ENCODE measurements around the gene CMIP. TPM values are rescaled to one million over a fixed set of nuclear protein-coding genes. Genes with fewer than 3 reads are reported as not detected.
A peak's percentile ranks its signal among the peaks of the same experiment; 100 is the strongest.

Gene CMIP
- total RNA-seq, 5 donors from 2014 or later (not counting 1 experiment from before 2014, with no cell fraction given): 39.8 to 55.9 (median 42.6) TPM

GRCh38 chr16:81717662-81718189 lies 273.1 kb downstream of the CMIP start:
- ATAC-seq (replicated peaks in 1 of 4) (no peak), DNase-seq (peak in 1 of 35 experiments; percentile 43)
- H3K9me3 ChIP-seq: no peaks in the 10 kb centered on the region
- H3K27me3 Mint-ChIP-seq: no peaks in the 10 kb centered on the region
- no peak overlapping the region for H3K4me3 ChIP-seq (ENCODE audit: control insufficient read depth in 1 of 2, extremely low read depth in 1 of 2, low read length in 1 of 2)
- peaks cover 3 to 54% of the 10 kb centered on the region in 2 experiments for H3K4me1 ChIP-seq (ENCODE audit: control insufficient read depth in 1 of 2, extremely low read depth in 1 of 2, insufficient read depth in 2 of 2, low read length in 2 of 2)
- WGBS (ENCODE audit: insufficient coverage): 52% methylated on average over 5 of the region's 8 CpGs
- H3K27ac Mint-ChIP-seq: peak overlapping the region; percentile 84 to 88
- peaks cover 51 to 58% (median 55%) of the 10 kb centered on the region in 3 donors for H3K4me1 Mint-ChIP-seq
- H3K27me3 ChIP-seq (replicated peaks in 1 of 2; ENCODE audit: control insufficient read depth in 2 of 2, extremely low read depth in 1 of 2, insufficient read depth in 2 of 2, low read length in 1 of 2): no peaks in the 10 kb centered on the region
- POLR2A ChIA-PET: no interaction called here
- H3K27ac ChIP-seq (ENCODE audit: low read length): peak overlapping the region; percentile 66
- no peaks in the 10 kb centered on the region for H3K36me3 ChIP-seq (ENCODE audit: control insufficient read depth in 2 of 2, extremely low read depth in 1 of 2, insufficient read depth in 1 of 2, low read length in 1 of 2)
- peaks cover 3% of the 10 kb centered on the region for H3K36me3 Mint-ChIP-seq
- H3K9me3 Mint-ChIP-seq: peaks cover 0 to 5% (median 0%) of the 10 kb centered on the region in 3 donors
- CTCF ChIA-PET: interaction anchor here (0.7 to 0.8 kb wide), 3 partner anchors 12 to 283 kb away, joined by 4 to 9 read pairs (median 7); no protein-coding TSS in a partner anchor
- peak overlapping the region; percentile 35 to 76 (median 63) for H3K4me3 Mint-ChIP-seq

- H3K27me3 ChIP-seq (replicated peaks in 1 of 2; ENCODE audit: control insufficient read depth in 2 of 2, extremely low read depth in 1 of 2, insufficient read depth in 2 of 2, low read length in 1 of 2): no peaks in the 10 kb centered on the region
- ChIA-PET CTCF (interaction anchor here (0.6 to 1.5 kb wide), 4 partner anchors 11 to 453 kb away, joined by 3 to 4 read pairs (median 3); no protein-coding TSS in a partner anchor), POLR2A (interaction anchor here in 1 of 2 donors (0.6 kb wide), 1 partner anchor 315 kb away, joined by 4 read pairs; no protein-coding TSS in a partner anchor)
- peak overlapping the region; percentile 66 for H3K27ac ChIP-seq (ENCODE audit: low read length)
- peak overlapping the region; percentile 71 to 81 (median 76) for H3K4me3 Mint-ChIP-seq
- peaks cover 0 to 5% (median 0%) of the 10 kb centered on the region in 3 donors for H3K9me3 Mint-ChIP-seq
- peaks cover 51 to 62% (median 58%) of the 10 kb centered on the region in 3 donors for H3K4me1 Mint-ChIP-seq
- H3K9me3 ChIP-seq: no peaks in the 10 kb centered on the region
- H3K4me3 ChIP-seq (ENCODE audit: control insufficient read depth in 1 of 2, extremely low read depth in 1 of 2, low read length in 1 of 2): peak overlapping the region; percentile 33 to 49
- peaks cover 3 to 57% of the 10 kb centered on the region in 2 experiments for H3K4me1 ChIP-seq (ENCODE audit: control insufficient read depth in 1 of 2, extremely low read depth in 1 of 2, insufficient read depth in 2 of 2, low read length in 2 of 2)
- H3K36me3 ChIP-seq (ENCODE audit: control insufficient read depth in 2 of 2, extremely low read depth in 1 of 2, insufficient read depth in 1 of 2, low read length in 1 of 2): no peaks in the 10 kb centered on the region
- WGBS (ENCODE audit: insufficient coverage): 71% methylated on average over 1 of the region's 5 CpGs
- ATAC-seq (replicated peaks in 1 of 4): peak; percentile 18 to 22 (median 20)
- peak overlapping the region; percentile 88 to 96 for H3K27ac Mint-ChIP-seq
- no peak for DNase-seq
- H3K36me3 Mint-ChIP-seq: peaks cover 3% of the 10 kb centered on the region
- H3K27me3 Mint-ChIP-seq: no peaks in the 10 kb centered on the region
These were observed 274.0 kb downstream of the CMIP start for GRCh38 chr16:81718637-81719036.

- no peaks in the 10 kb centered on the region for H3K36me3 ChIP-seq (ENCODE audit: control insufficient read depth in 2 of 2, extremely low read depth in 1 of 2, insufficient read depth in 1 of 2, low read length in 1 of 2)
- peak overlapping the region; percentile 88 to 96 for H3K27ac Mint-ChIP-seq
- H3K9me3 Mint-ChIP-seq: peaks cover 0 to 5% (median 0%) of the 10 kb centered on the region in 3 donors
- DNase-seq (no peak), ATAC-seq (replicated peaks in 1 of 4) (no peak)
- H3K27me3 Mint-ChIP-seq: no peaks in the 10 kb centered on the region
- POLR2A ChIA-PET: no interaction called here
- peaks cover 45 to 52% (median 49%) of the 10 kb centered on the region in 3 donors for H3K4me1 Mint-ChIP-seq
- H3K27ac ChIP-seq (ENCODE audit: low read length): peak overlapping the region; percentile 66
- whole genome bisulfite sequencing (ENCODE audit: insufficient coverage): 100% methylated on average over 1 of the region's 2 CpGs
- H3K4me3 Mint-ChIP-seq: peak overlapping the region in 1 of 3 donors; percentile 76
- H3K4me1 ChIP-seq (ENCODE audit: control insufficient read depth in 1 of 2, extremely low read depth in 1 of 2, insufficient read depth in 2 of 2, low read length in 2 of 2): peaks cover 3 to 49% of the 10 kb centered on the region in 2 experiments
- H3K4me3 ChIP-seq (ENCODE audit: control insufficient read depth in 1 of 2, extremely low read depth in 1 of 2, low read length in 1 of 2): no peak overlapping the region
- CTCF ChIA-PET: interaction anchor here in 1 of 2 donors (1.5 kb wide), 1 partner anchor 10 kb away, joined by 3 read pairs; no protein-coding TSS in a partner anchor
- peaks cover 3% of the 10 kb centered on the region for H3K36me3 Mint-ChIP-seq
- H3K9me3 ChIP-seq: no peaks in the 10 kb centered on the region
- peaks cover 0 to 1% of the 10 kb centered on the region in 2 experiments for H3K27me3 ChIP-seq (replicated peaks in 1 of 2; ENCODE audit: control insufficient read depth in 2 of 2, extremely low read depth in 1 of 2, insufficient read depth in 2 of 2, low read length in 1 of 2)
These were observed 275.4 kb downstream of the CMIP start for GRCh38 chr16:81719993-81720392.

GRCh38 chr16:81720973-81721906 lies 276.6 kb downstream of the CMIP start:
- no peaks in the 10 kb centered on the region for H3K27me3 Mint-ChIP-seq
- CTCF ChIA-PET: interaction anchor here in 1 of 2 donors (0.5 to 0.7 kb wide), 3 partner anchors 297 to 319 kb away, joined by 3 to 5 read pairs (median 3); no protein-coding TSS in a partner anchor
- no peaks in the 10 kb centered on the region for H3K9me3 ChIP-seq
- H3K4me1 ChIP-seq (ENCODE audit: control insufficient read depth in 1 of 2, extremely low read depth in 1 of 2, insufficient read depth in 2 of 2, low read length in 2 of 2): peaks cover 0 to 37% of the 10 kb centered on the region in 2 experiments
- H3K9me3 Mint-ChIP-seq: peaks cover 0 to 5% (median 0%) of the 10 kb centered on the region in 3 donors
- WGBS (ENCODE audit: insufficient coverage): 100% methylated on average over 2 of the region's 10 CpGs
- H3K27ac ChIP-seq (ENCODE audit: low read length): no peak overlapping the region
- no peak overlapping the region for H3K4me3 Mint-ChIP-seq
- H3K27me3 ChIP-seq (replicated peaks in 1 of 2; ENCODE audit: control insufficient read depth in 2 of 2, extremely low read depth in 1 of 2, insufficient read depth in 2 of 2, low read length in 1 of 2): peaks cover 0 to 4% of the 10 kb centered on the region in 2 experiments
- ATAC-seq (replicated peaks in 1 of 4) (no peak), DNase-seq (no peak)
- peak overlapping the region; percentile 50 to 88 for H3K27ac Mint-ChIP-seq
- peaks cover 32 to 39% (median 36%) of the 10 kb centered on the region in 3 donors for H3K4me1 Mint-ChIP-seq
- H3K36me3 ChIP-seq (ENCODE audit: control insufficient read depth in 2 of 2, extremely low read depth in 1 of 2, insufficient read depth in 1 of 2, low read length in 1 of 2): no peaks in the 10 kb centered on the region
- H3K36me3 Mint-ChIP-seq: no peaks in the 10 kb centered on the region
- POLR2A ChIA-PET: no interaction called here
- no peak overlapping the region for H3K4me3 ChIP-seq (ENCODE audit: control insufficient read depth in 1 of 2, extremely low read depth in 1 of 2, low read length in 1 of 2)

GRCh38 chr16:81723098-81723723 lies 278.6 kb downstream of the CMIP start:
- DNase-seq (peak in 16 of 35 experiments; percentile 6 to 86 (median 34)), ATAC-seq (replicated peaks in 1 of 4) (peak; percentile 58 to 81 (median 65))
- Histone ChIP-seq H3K36me3 (ENCODE audit: control insufficient read depth in 2 of 2, extremely low read depth in 1 of 2, insufficient read depth in 1 of 2, low read length in 1 of 2) (no peaks in the 10 kb centered on the region), H3K4me3 (ENCODE audit: control insufficient read depth in 1 of 2, extremely low read depth in 1 of 2, low read length in 1 of 2) (no peak overlapping the region), H3K27me3 (replicated peaks in 1 of 2; ENCODE audit: control insufficient read depth in 2 of 2, extremely low read depth in 1 of 2, insufficient read depth in 2 of 2, low read length in 1 of 2) (peaks cover 0 to 4% of the 10 kb centered on the region in 2 experiments), H3K27ac (ENCODE audit: low read length) (no peak overlapping the region), H3K9me3 (no peaks in the 10 kb centered on the region), H3K4me1 (ENCODE audit: control insufficient read depth in 1 of 2, extremely low read depth in 1 of 2, insufficient read depth in 2 of 2, low read length in 2 of 2) (peaks cover 0 to 17% of the 10 kb centered on the region in 2 experiments)
- Mint-ChIP-seq H3K27ac (peak overlapping the region in 1 of 2 donors; percentile 62), H3K36me3 (no peaks in the 10 kb centered on the region), H3K27me3 (no peaks in the 10 kb centered on the region), H3K4me1 (peaks cover 16 to 23% (median 20%) of the 10 kb centered on the region in 3 donors), H3K4me3 (no peak overlapping the region), H3K9me3 (peaks cover 0 to 5% (median 0%) of the 10 kb centered on the region in 3 donors)
- CTCF ChIA-PET: interaction anchor here (0.7 to 1.6 kb wide), 3 partner anchors 316 to 358 kb away, joined by 3 read pairs; no protein-coding TSS in a partner anchor
- POLR2A ChIA-PET: no interaction called here
- 100% methylated on average over 2 of the region's 8 CpGs for WGBS (ENCODE audit: insufficient coverage)

Measured in T-cell (primary cell).